Measurements from ENCODE around the gene TNRC6C. TPM values are rescaled to one million over a fixed set of nuclear protein-coding genes. Genes with fewer than 3 reads are reported as not detected.
A peak's percentile ranks its signal among the peaks of the same experiment; 100 is the strongest.

The TNRC6C gene
- total RNA-seq, 2 donors from 2014 or later = 8.9 to 9.0 TPM

DNA sequence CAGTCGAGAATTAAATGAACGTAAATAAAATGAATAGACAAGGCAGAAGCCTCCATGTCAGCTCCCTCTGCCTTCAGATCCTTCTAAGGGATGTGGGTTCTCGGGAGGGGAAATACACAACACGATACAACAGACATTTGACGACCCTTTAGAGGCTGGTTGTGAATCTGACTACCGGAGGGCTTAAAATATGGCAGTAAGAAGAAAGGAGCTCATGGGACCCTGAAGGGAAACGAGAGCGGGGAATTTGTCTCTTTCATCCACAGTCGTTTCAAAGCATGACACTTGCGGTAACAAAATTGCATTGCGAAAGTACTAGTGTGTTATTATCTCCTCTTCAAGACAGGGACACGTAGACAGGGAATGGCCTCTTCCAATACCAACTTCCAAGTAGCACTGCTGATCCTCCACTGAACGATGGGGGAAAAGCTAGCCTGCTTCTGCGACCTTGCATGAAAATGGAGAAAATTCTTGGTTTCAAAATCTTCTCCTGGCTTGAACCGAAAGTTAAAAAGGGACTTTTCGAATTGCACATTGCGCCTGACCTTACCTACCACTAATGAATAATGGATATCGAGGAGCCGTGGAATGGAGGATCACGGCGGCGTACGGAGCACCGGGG is 1.2 kb upstream of the TNRC6C start:
- Histone ChIP-seq H3K27ac (peak overlapping the region; percentile 49), H3K4me3 (peak overlapping the region; percentile 74), H3K9me3 (no peaks in the 10 kb centered on the region), H3K4me1 (no peaks in the 10 kb centered on the region), H3K36me3 (no peaks in the 10 kb centered on the region), H3K27me3 (no peaks in the 10 kb centered on the region), H3K9ac (ENCODE audit: low read depth in 2 of 2, low read length in 2 of 2) (peak overlapping the region; percentile 51 to 67)
- intact Hi-C loops (cut with DNase I) = no loop called here
- no peak for DNase-seq
- TF ChIP-seq CTCF (IDR thresholded peaks at IDR 0.05) = no peak

GRCh38 chr17:77958716-77959125 is 218 bp downstream of the TNRC6C start:
- no peaks in the 10 kb centered on the region for H3K36me3 ChIP-seq
- peak overlapping the region; percentile 49 for H3K27ac ChIP-seq
- peak overlapping the region; percentile 74 for H3K4me3 ChIP-seq
- peak overlapping the region in 1 of 2 donors; percentile 61 for H3K9ac ChIP-seq (ENCODE audit: low read depth in 2 of 2, low read length in 2 of 2)
- no peaks in the 10 kb centered on the region for H3K9me3 ChIP-seq
- no peaks in the 10 kb centered on the region for H3K27me3 ChIP-seq
- no peaks in the 10 kb centered on the region for H3K4me1 ChIP-seq
- DNase-seq = no peak
- TF ChIP-seq CTCF (IDR thresholded peaks at IDR 0.05) = no peak
- intact Hi-C loops (cut with DNase I) = no loop called here

DNA sequence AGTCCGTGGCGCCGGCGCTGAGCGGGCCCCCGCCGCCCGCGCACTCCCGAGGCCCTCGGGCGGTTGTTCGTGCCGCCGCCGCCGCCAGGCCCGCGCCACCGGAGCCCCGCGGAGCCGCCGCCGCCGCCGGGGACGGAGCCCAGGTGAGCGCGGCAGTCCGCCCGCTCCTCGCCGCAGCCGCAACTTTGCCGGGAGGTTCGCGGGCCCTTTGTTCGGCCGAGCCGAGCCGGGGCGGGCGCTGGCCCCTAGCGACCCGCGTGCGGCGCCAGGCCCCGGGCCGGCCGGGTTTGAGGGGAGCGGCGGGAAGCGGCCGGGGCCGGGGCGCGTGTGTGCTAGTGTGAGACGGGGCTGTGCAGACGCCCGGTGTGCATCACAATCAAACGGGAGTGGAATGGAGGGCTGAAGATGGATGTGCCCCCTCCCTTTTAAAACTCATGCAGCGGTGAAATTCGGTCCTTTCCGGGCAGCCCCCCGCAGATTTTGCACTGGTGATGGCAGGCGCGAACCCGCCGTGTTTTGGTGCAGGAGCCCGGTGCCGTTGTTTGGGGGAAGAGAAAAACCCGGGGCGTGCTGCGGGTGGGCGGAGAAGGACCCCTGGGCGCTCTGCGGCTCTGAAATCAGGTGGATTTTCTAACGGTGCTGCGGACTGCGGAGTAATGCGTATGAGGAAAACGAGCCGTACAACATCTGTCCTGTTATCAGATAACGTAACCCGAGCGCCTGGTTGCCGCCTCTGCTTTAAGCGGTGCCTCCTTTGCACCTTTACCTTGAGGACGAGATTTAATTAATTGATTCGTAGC is 823 bp downstream of the TNRC6C start:
- no peak for TF ChIP-seq CTCF (IDR thresholded peaks at IDR 0.05)
- Histone ChIP-seq H3K36me3 (no peaks in the 10 kb centered on the region), H3K9me3 (no peaks in the 10 kb centered on the region), H3K27ac (no peak overlapping the region), H3K9ac (ENCODE audit: low read depth in 2 of 2, low read length in 2 of 2) (peak overlapping the region in 1 of 2 donors; percentile 50), H3K4me1 (no peaks in the 10 kb centered on the region), H3K27me3 (no peaks in the 10 kb centered on the region), H3K4me3 (peak overlapping the region; percentile 52)
- intact Hi-C loops (cut with DNase I) = no loop called here
- DNase-seq = no peak

- Histone ChIP-seq H3K27ac (no peak overlapping the region), H3K4me3 (peak overlapping the region; percentile 52), H3K36me3 (no peaks in the 10 kb centered on the region), H3K4me1 (no peaks in the 10 kb centered on the region), H3K9me3 (no peaks in the 10 kb centered on the region), H3K27me3 (no peaks in the 10 kb centered on the region), H3K9ac (ENCODE audit: low read depth in 2 of 2, low read length in 2 of 2) (peak overlapping the region in 1 of 2 donors; percentile 50)
- no peak for TF ChIP-seq CTCF (IDR thresholded peaks at IDR 0.05)
- no peak for DNase-seq
- intact Hi-C loops (cut with DNase I) = no loop called here
Measured at GRCh38 chr17:77959926-77960521, 1.5 kb downstream of the TNRC6C start.

- no peak for TF ChIP-seq CTCF (IDR thresholded peaks at IDR 0.05)
- Histone ChIP-seq H3K4me3 (no peak overlapping the region), H3K27me3 (no peaks in the 10 kb centered on the region), H3K9ac (ENCODE audit: low read depth in 2 of 2, low read length in 2 of 2) (no peak overlapping the region), H3K4me1 (no peaks in the 10 kb centered on the region), H3K36me3 (no peaks in the 10 kb centered on the region), H3K9me3 (no peaks in the 10 kb centered on the region), H3K27ac (no peak overlapping the region)
- no peak for DNase-seq
- intact Hi-C loops (cut with DNase I) = no loop called here
Measured at GRCh38 chr17:77961741-77962140, 3.2 kb downstream of the TNRC6C start.
